Chondrocyte (in vitro differentiated cells): ENCODE data around the gene ATP1B2. TPM values are rescaled to one million over a fixed set of nuclear protein-coding genes. Genes with fewer than 3 reads are reported as not detected.
A peak's percentile ranks its signal among the peaks of the same experiment; 100 is the strongest.

Experiments
- DNase-seq: peaks from one replicate; pipeline ENCODE4 v3.0.0; 2021; ENCODE audit warnings: mixed read lengths, low spot score
- H3K27ac Mint-ChIP-seq: one replicate; pipeline ENCODE4 v1.8.0; 2021; ENCODE audit warnings: mild to moderate bottlenecking, moderate library complexity, mixed read lengths; ENCODE audit not compliant: unreplicated experiment
- H3K27me3 Mint-ChIP-seq: 2 replicates; pipeline ENCODE4 v1.8.0; 2021; ENCODE audit warnings: low read depth, mixed read lengths
- H3K36me3 Mint-ChIP-seq: 2 replicates; pipeline ENCODE4 v1.8.0; 2021; ENCODE audit warnings: low read depth, mixed read lengths
- H3K4me1 Mint-ChIP-seq: 2 replicates; pipeline ENCODE4 v1.8.0; 2021; ENCODE audit warnings: low read depth, mild to moderate bottlenecking, mixed read lengths
- H3K4me3 Mint-ChIP-seq: one replicate; pipeline ENCODE4 v1.8.0; 2021; ENCODE audit warnings: mild to moderate bottlenecking, moderate library complexity, mixed read lengths; ENCODE audit not compliant: unreplicated experiment
- H3K9me3 Mint-ChIP-seq: 2 replicates; pipeline ENCODE4 v1.8.0; 2021; ENCODE audit warnings: low read depth, mixed read lengths
- total RNA-seq: library from RNA; stranded (reverse); gene quantifications from 3 replicates; pipeline ENCODE4 v1.2.1, GENCODE V29; 2021
- TF ChIP-seq, protein P1 (sequence below): fragments of 200-600 bp; sonication (generic); IDR thresholded peaks from 2 replicates; pipeline ENCODE4 v1.5.0; 2021; ENCODE audit warnings: antibody characterized with exemption, mild to moderate bottlenecking, moderate library complexity

ATP1B2 gene
- total RNA-seq, 1 donor from 2014 or later = 0.90 TPM

DNA sequence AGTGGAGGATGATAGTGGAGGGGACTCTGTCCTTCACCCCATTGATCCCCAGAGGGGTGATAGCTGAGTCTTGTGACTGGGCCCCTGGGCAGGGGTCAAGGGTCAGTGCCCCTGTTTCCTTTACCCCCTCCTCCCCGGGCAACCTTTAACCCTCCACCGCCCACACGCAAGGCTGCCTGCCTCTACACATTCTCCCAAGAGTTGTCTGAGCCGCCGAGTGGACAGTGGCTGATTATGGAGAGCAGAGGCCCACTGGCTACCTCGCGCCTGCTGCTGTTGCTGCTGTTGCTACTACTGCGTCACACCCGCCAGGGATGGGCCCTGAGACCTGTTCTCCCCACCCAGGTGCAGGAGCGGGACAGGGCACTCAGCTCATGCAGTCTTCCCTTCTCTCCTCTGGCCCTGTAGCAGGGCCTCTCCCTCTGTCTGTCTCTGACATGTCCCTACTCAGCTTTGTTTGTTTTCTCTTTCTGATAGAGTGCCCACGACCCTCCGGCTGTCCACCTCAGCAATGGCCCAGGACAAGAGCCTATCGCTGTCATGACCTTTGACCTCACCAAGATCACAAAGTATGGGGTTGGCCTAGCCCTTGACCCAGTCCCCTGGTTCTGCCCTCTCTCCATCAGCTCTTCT is 20.7 kb upstream of the ATP1B2 start, which contains the start of gene SHBG:
Gene SHBG (plus strand): TSS at position 197 of the 633 bp plus-strand sequence. CDS start 38 bp downstream, at position 235.
- no peak within 1 kb of the TSS for H3K4me3 Mint-ChIP-seq
- no peaks in the 10 kb centered on the region for H3K9me3 Mint-ChIP-seq
- DNase-seq = no peak
- H3K27ac Mint-ChIP-seq = no peak within 1 kb of the TSS
- H3K4me1 Mint-ChIP-seq = peaks cover 14% of the 10 kb centered on the region
- peaks cover 2% of the 10 kb centered on the region for H3K36me3 Mint-ChIP-seq
- no peaks in the 10 kb centered on the region for H3K27me3 Mint-ChIP-seq
- TF ChIP-seq, protein P1, sequence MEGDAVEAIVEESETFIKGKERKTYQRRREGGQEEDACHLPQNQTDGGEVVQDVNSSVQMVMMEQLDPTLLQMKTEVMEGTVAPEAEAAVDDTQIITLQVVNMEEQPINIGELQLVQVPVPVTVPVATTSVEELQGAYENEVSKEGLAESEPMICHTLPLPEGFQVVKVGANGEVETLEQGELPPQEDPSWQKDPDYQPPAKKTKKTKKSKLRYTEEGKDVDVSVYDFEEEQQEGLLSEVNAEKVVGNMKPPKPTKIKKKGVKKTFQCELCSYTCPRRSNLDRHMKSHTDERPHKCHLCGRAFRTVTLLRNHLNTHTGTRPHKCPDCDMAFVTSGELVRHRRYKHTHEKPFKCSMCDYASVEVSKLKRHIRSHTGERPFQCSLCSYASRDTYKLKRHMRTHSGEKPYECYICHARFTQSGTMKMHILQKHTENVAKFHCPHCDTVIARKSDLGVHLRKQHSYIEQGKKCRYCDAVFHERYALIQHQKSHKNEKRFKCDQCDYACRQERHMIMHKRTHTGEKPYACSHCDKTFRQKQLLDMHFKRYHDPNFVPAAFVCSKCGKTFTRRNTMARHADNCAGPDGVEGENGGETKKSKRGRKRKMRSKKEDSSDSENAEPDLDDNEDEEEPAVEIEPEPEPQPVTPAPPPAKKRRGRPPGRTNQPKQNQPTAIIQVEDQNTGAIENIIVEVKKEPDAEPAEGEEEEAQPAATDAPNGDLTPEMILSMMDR = no peak

GRCh38 chr17:7631398-7632380 is 19.0 kb upstream of the ATP1B2 start:
- DNase-seq = no peak
- no peaks in the 10 kb centered on the region for H3K27me3 Mint-ChIP-seq
- peaks cover 8% of the 10 kb centered on the region for H3K4me1 Mint-ChIP-seq
- no peaks in the 10 kb centered on the region for H3K36me3 Mint-ChIP-seq
- H3K4me3 Mint-ChIP-seq = no peak overlapping the region
- no peak overlapping the region for H3K27ac Mint-ChIP-seq
- H3K9me3 Mint-ChIP-seq = no peaks in the 10 kb centered on the region
- TF ChIP-seq, protein P1 = no peak

GRCh38 chr17:7632492-7632894 is 18.2 kb upstream of the ATP1B2 start:
- Mint-ChIP-seq H3K36me3 (no peaks in the 10 kb centered on the region), H3K27ac (no peak overlapping the region), H3K4me3 (no peak overlapping the region), H3K9me3 (no peaks in the 10 kb centered on the region), H3K27me3 (no peaks in the 10 kb centered on the region), H3K4me1 (peaks cover 3% of the 10 kb centered on the region)
- TF ChIP-seq, protein P1 = peak; percentile 77
- no peak for DNase-seq

GRCh38 chr17:7633093-7633492 is 17.6 kb upstream of the ATP1B2 start:
- Mint-ChIP-seq H3K27ac (no peak overlapping the region), H3K4me1 (no peaks in the 10 kb centered on the region), H3K27me3 (no peaks in the 10 kb centered on the region), H3K4me3 (no peak overlapping the region), H3K36me3 (no peaks in the 10 kb centered on the region), H3K9me3 (no peaks in the 10 kb centered on the region)
- TF ChIP-seq, protein P1 = no peak
- no peak for DNase-seq

- TF ChIP-seq, protein P1 = peak; percentile 75
- H3K36me3 Mint-ChIP-seq = no peaks in the 10 kb centered on the region
- H3K9me3 Mint-ChIP-seq = no peaks in the 10 kb centered on the region
- no peak overlapping the region for H3K27ac Mint-ChIP-seq
- no peak for DNase-seq
- no peak overlapping the region for H3K4me3 Mint-ChIP-seq
- H3K27me3 Mint-ChIP-seq = peaks cover 1% of the 10 kb centered on the region
- H3K4me1 Mint-ChIP-seq = no peaks in the 10 kb centered on the region
These were observed 16.3 kb upstream of the ATP1B2 start for GRCh38 chr17:7634384-7634783.
